GM21717 (cell line): ENCODE measurements around the gene CAMSAP1.

Experiments
- ATAC-seq: cut with Tn5 transposase; IDR thresholded peaks from one replicate; pipeline ENCODE4 v1.9.1; 2021; ENCODE audit warnings: mild to moderate bottlenecking, moderate library complexity; ENCODE audit not compliant: unreplicated experiment

Gene CAMSAP1

GRCh38 chr9:135763716-135764446, 143.5 kb downstream of the CAMSAP1 start:
- ATAC-seq = no peak

GRCh38 chr9:135762921-135763320, 144.4 kb downstream of the CAMSAP1 start:
- no peak for ATAC-seq

GRCh38 chr9:135761845-135762168, 145.5 kb downstream of the CAMSAP1 start:
- ATAC-seq = no peak

- ATAC-seq = no peak
Observed at GRCh38 chr9:135761150-135761844, 146.0 kb downstream of the CAMSAP1 start.

- no peak for ATAC-seq
Observed at GRCh38 chr9:135760465-135760864, 146.9 kb downstream of the CAMSAP1 start.

GRCh38 chr9:135759676-135760300, 147.6 kb downstream of the CAMSAP1 start:
- ATAC-seq = no peak

- no peak for ATAC-seq
Observed at GRCh38 chr9:135758870-135759269, 148.5 kb downstream of the CAMSAP1 start.
